Body of pancreas (tissue), 4 donors: ENCODE measurements around the gene ZDHHC1.

Experiments used
- POLR2A ChIP-seq, 3 donors: fragments of 450-650 bp; IDR thresholded peaks; one replicate each; pipeline ENCODE4 v1.6.1; 2016; ENCODE audit warnings: antibody characterized with exemption in 3 of 3, mild to moderate bottlenecking in 2 of 3
- TF ChIP-seq, protein P1 (sequence below), 7 experiments: fragments of 450-650 bp in 4 of 7; fragments of 200-600 bp in 3 of 7; sonication (generic) in 3 of 7; IDR thresholded peaks; one replicate each; pipeline ENCODE4 v1.5.1; 2016 to 2019; ENCODE audit warnings: antibody characterized with exemption in 7 of 7

DNA sequence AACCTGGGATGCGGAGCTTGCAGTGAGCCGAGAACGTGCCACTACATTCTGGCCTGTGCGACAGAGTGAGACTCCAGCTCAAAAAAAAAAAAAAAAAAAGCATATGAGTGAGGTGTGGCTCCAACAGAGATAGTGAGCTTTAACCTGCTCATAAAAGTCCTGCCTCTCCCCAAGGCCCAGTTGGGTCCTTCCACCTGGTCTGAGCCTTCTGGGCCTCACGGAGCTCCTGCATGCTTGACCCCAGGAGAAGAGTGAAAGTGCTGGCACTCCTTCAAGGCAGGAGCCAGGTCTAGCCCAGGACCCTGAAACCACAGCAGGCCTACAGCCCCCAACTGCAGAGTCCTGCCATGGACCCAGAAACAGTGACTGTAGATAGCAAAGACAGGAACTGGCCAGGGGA is 32.3 kb upstream of the ZDHHC1 start:
- TF ChIP-seq, protein P1, sequence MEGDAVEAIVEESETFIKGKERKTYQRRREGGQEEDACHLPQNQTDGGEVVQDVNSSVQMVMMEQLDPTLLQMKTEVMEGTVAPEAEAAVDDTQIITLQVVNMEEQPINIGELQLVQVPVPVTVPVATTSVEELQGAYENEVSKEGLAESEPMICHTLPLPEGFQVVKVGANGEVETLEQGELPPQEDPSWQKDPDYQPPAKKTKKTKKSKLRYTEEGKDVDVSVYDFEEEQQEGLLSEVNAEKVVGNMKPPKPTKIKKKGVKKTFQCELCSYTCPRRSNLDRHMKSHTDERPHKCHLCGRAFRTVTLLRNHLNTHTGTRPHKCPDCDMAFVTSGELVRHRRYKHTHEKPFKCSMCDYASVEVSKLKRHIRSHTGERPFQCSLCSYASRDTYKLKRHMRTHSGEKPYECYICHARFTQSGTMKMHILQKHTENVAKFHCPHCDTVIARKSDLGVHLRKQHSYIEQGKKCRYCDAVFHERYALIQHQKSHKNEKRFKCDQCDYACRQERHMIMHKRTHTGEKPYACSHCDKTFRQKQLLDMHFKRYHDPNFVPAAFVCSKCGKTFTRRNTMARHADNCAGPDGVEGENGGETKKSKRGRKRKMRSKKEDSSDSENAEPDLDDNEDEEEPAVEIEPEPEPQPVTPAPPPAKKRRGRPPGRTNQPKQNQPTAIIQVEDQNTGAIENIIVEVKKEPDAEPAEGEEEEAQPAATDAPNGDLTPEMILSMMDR (IDR thresholded peaks at IDR 0.05), result no peak
- no peak for TF ChIP-seq POLR2A (IDR thresholded peaks at IDR 0.05)
